HG03064 (cell line): Measurements from ENCODE around the gene CFAP77.

Experiments used
- ATAC-seq: cut with Tn5 transposase; IDR thresholded peaks from one replicate; pipeline ENCODE4 v1.9.1; 2021; ENCODE audit warnings: low read depth; ENCODE audit not compliant: unreplicated experiment

Gene CFAP77

DNA sequence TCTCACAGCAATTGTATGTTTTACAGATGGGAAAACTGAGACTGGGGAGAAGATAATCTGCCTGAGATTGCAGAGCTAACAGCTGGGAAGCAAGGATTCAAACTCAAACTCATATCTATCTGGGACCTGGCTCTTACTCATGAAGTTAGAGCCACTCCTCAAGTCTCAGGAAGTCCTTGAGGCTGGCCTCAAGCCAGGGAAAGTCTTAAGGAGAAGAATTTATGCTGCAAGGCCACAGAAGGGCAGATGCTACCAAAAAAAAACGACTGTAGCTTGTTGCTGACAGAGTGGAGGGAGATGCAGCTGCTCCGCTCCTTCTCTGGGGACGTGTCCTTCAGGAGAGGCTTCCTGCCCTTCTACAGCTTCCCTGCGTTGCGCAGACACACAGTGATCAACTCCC lies 212.1 kb downstream of the CFAP77 start:
- no peak for ATAC-seq
